H1 (cell line): Measurements from ENCODE around the gene NTS. TPM values are rescaled to one million over a fixed set of nuclear protein-coding genes. Genes with fewer than 3 reads are reported as not detected.

Source experiments
- CREB1 ChIP-seq: IDR thresholded peaks from 2 replicates; pipeline ENCODE4 v1.6.1; 2012; ENCODE audit warnings: inconsistent platforms
- polyA plus RNA-seq, 7 experiments: library from polyadenylated mRNA; depleted of rRNA in 3 of 7; stranded (reverse) in 5 of 7; unstranded in 2 of 7; fragments of >200 nt in 5 of 7; fragments of 200-250 nt in 2 of 7; gene quantifications; 1 replicate in 5 of 7; 2 replicates in 1 of 7; 4 replicates in 1 of 7; pipeline versions ENCODE4 v1.2.1 to v1.2.3, GENCODE V29; 2011 to 2013; ENCODE audit warnings: missing spikeins in 2 of 7, mixed read lengths in 2 of 7
- total RNA-seq: library from RNA; stranded (reverse); fragmentation: NEBNext Ultra II Directional; extraction: Animal tissue kit (Norgen Biotek cat#: 25700); gene quantifications from 2 replicates; pipeline ENCODE4 v1.2.1, GENCODE V29; 2021

Gene NTS
- total and polyA plus RNA-seq, 2 of the 8 experiments (the other 6 are each of a cell fraction or from before 2014, with no cell fraction given): 17.0 to 36.6 TPM

DNA sequence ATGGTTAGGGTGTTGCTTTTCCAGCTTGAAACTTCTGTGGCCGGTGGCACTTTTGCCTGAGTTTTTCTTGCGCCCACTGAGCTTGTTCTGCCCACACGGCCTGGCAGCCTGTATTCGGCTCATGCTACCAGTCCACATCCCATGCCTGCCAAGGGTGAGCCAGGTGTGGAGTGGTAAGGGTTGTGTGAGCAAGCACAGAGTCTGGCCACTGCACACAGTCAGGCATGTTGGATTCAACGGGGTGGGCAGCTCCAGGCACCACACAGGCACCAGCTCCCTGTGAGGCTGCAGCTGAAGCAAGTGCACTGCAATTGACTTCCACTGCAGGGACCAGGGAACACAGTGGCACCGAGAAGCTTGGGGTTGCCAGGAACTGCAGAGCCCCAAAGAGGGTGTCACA is 18.8 kb upstream of the NTS start (continued):
- TF ChIP-seq CREB1: no peak
